NCI-H187 treated with DMSO at 0.1 percent for 48 hours (cell line): Measurements from ENCODE around the gene AIFM2.
"Not testable (repeated sequence)": the region's sequence is repeated elsewhere in the genome, so short reads cannot be mapped to it uniquely, and the experiment has no call there.

Experiments
- DNase-seq: peaks from one replicate; lab custom pipeline; 2025; lab: John Stamatoyannopoulos, UW

AIFM2 gene

DNA sequence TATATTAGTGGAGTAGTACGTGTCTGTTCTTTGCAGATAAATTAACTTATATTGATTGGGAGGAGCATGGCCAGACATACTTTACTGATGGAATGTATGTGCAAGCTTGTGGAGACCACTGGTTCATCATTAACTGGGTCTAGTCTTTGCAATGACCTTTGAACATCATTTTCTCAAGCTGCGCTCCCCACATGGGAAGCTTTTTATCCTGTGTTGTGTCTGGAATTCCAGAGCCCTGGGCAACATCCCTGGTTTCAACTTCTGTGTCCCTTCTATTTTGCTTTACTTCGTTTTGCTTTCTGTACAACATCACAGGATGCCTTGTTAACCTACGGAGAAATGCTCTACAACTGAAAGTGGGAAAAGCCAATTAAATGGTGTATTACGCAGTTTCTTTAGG is 41.7 kb downstream of the AIFM2 start:
- DNase-seq, result no peak

DNA sequence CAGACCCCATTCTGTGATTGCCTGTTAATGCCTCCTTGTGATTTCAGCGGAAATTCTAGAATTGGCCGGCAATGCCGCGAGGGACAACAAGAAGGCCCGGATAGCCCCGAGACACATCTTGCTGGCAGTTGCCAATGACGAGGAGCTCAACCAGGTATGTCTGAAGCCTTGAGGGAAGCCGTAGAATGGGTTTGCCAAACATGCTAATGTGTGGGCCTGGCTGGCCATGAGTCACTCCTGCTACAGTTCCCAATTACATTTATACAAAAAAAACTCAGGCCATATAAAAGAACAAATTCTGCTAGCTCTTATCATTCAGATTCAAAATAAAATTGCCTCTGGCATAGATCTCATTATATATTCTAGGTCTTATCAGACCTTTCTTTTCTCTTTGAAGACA is 42.6 kb downstream of the AIFM2 start:
- DNase-seq, result no peak

DNA sequence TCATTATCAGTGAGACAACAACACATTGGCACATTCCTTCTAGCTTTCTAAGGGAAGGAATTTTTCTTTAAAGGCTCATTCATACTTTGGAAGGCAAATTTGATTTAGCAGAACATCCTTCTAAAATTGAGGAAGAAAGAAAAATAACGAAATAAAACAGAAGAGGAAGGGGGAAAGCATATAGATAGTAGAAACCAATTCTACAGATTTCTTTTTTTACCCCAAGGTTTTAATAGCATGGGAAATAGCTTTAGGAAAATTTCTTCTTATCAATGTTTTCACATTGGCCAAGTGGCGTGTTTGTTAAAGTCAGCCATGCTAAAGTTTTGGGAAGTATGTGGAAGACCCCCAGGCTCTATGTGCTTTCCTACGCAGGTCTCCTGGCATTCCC is 44.3 kb downstream of the AIFM2 start:
- no peak for DNase-seq

DNA sequence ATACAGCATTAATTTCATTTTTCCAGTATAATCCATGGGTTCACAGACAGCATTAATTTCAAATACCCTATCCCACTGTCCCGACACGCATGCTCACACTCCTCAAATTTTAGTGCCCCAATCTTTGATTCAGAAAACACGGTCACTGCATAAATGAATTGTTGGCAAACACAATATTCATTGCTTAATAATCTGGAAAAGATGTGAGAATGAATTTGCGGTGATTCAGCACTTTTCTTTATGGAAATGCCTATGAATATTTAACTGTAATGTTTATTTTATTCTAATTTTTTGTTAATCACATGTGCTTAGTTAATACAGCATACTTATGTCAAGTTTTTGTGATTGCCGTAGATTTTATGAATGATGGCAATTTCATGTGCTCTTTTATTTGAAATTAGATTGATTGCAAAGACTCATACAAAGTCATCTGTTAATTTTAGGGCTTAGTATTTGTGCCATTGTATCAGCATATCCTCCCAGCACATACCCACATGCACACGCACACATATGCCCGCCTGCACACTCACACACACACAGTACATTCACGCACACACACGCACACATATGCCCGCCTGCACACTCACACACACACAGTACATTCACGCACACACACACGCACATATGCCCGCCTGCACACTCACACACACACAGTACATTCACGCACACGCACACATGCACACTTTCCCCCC is 44.9 kb downstream of the AIFM2 start:
- no peak for DNase-seq

DNA sequence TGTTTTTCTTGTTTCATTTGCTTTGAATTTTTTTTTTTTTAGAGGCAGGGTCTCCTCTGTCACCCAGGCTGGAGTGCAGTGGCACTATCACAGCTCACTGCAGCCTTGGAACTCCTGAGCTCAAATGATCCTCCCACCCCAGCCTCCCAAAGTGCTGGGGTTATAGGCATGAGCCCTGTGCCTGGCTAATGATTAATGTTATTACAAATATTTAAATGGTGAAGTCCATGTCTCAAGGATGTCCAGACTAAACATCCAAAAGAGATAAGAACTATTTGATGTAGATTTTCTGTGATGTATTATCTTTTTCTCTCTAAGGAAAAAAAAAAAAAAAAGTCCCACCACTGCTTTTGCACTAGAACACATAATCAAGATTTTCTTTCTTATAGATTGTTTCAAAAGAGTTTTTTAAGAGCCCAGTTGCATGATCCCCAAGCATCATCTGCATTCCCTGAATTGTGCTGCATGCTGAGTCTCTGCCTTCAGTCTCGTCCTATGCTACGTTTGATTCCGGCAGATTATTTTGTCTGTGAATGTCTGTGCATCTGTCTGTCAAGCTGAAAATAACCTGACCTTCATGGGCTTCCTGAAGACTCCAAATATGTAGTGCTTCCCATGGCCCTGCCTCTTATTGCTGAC is 46.5 kb downstream of the AIFM2 start:
- no peak for DNase-seq

DNA sequence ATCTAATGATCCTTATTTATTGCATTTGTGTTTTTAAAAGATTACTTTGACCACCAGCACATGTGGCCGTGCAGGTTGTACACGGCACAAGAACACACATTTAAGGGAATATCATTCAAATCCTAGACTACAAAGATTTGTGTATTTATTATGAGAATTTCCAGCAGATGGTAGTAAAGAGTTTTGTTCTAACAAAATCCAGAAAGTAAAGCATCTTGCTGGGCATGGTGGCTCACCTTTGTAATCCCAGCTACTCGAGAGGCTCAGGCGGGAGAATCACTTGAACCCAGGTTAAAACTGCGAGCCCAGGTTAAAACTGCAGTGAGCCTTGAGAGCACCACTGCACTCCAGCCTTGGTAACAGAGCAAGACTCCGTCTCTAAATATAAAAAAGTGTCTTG is 48.4 kb downstream of the AIFM2 start:
- no peak for DNase-seq

DNA sequence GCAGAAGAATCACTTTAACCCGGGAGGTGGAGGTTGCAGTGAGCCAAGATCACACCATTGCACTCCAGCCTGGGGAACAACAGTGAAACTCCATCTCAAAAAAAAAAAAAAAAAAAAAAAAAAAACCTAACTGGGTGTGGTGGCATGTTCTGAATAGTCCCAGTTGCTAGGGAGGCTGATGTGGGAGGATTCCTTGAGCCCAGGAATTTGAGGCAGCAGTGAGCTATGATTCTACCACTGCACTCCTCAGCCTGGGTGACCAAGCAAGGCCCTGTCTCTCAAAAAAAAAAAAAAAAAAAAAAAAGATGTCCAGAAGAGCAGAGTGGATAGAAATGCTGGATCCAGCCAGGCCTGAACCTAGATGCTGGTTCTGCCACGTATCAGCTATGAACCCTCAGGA is 51.8 kb downstream of the AIFM2 start:
- DNase-seq, result not testable (repeated sequence)

DNA sequence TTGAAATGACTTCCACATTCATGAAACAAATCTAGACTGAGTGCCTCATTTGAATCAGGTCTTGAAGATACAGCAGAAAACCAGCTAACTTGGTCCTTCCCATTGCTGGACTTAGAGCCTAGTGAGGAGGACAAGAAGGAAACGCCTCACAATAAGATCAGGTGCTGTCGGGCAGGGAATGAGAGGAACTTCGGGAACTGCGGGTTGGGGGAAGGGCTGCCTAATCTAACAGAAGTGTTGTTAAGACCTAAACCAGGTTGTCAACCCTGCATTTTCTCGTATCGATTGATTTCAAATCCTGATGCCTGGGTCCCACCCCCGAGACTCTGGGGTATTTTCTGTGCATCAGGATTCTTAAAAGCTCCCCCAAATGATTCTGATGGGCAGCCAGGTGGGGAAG is 53.7 kb downstream of the AIFM2 start:
- no peak for DNase-seq

DNA sequence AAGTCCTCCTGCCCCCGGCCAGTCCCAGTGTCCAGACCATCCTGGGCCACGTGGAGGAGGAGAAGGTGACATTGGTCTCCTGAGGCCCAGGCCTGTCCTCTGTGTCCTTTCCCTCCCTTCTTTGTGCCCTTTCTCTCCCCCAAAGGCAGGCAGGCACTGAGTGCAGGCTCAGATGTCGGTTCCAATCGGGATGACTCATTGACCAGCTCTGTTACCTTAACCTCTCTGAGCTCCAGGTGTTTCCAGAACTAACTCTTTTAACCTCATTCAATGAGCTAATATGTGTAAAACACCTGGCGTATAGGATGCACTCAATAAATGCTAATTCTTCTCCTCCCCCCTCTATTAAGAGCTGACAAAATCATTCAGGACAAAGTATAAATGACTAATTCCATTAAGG is 54.3 kb downstream of the AIFM2 start:
- no peak for DNase-seq

DNA sequence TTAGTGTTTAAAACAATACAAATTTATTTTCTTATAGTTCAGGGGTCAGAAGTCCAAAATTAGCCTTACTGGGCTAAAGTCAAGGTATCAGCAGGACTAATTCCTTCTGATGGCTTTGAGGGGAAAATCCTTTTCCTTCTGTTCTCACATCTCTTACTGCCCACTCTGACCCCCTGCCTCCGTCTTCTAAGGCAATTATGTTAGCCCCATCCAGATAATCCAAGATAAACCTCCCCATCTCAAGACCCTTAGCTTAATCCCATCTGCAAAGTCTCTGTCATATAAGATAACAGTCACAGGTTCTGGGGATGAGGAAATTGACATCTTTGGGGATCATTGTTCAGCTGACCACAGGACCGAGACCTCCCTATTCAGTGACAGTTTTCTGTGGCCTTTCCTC is 57.7 kb downstream of the AIFM2 start:
- no peak for DNase-seq

DNA sequence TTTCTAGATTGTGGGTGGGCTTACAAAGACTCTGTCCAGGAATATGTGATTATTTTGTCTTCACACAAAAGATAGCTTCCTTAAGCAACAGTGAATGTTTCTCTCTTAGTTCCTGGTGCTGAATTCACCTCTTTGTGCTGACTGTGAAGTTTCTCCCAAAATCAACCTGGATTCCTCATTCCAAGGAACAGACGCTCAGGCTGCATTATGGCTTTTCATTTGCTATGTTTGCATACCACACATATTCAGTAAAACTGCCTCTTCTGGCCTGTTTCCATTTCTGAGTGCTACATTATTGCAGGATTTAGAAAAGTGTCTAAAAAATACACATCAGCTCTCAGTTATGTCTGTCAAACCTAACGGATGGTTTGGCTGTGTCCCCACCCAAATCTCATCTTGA is 58.5 kb downstream of the AIFM2 start:
- no peak for DNase-seq

DNA sequence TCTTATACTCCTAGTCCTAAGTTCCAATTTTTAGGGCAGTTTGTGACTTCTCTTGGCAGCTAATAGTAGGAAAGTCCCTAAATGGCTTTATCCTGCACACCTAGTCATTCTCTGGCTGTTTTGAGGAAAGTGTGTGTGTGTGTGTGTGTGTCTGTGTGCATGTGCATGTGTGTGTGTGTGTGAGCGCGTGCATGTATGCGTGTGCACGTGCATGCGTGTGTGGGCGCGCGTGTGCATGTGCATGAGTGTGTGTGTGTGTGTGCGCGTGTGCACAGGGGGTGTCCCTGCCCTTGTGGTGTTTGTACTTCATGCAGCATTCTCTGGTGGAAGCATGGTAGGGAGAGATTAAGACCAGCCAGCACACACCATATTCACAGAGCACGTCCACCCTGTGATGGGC is 61.8 kb downstream of the AIFM2 start:
- DNase-seq, result no peak

DNA sequence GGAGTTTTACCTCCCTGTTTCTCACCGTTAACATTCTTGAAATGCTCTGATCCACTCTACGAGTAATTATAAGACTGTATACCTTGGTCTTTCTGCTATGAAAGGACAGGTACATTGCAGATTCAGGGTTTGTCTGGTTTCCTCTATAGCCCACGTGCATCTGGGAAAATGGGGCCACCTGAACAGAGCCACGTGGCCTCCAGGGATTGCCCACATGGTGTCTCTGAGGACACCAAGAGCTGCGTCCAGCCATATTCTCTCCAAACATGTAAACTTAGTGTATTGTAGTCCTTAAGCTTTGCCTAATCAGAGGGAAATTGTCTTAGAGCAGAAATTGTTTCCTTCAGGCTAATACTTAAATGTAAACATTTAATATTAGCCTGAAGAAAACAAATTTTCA is 63.3 kb downstream of the AIFM2 start:
- no peak for DNase-seq

DNA sequence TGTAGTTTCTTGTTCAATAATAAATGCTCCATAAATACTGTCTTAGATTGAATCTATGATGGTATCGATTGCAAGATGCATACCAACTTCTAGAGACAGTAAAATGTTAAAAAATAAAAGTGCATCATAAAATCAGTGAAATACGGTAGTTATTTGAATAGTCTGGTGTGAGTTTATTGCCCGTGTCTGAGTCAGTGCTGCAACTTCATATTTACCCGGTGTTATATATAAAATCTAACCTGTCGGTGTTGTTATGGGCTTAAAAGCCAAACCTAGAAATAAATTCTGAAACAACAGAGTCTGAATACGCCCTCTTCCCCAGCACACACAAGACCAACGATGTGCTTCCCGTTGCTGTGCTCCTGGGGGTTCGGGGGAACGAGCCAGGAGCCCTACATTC is 63.7 kb downstream of the AIFM2 start:
- DNase-seq, result no peak

DNA sequence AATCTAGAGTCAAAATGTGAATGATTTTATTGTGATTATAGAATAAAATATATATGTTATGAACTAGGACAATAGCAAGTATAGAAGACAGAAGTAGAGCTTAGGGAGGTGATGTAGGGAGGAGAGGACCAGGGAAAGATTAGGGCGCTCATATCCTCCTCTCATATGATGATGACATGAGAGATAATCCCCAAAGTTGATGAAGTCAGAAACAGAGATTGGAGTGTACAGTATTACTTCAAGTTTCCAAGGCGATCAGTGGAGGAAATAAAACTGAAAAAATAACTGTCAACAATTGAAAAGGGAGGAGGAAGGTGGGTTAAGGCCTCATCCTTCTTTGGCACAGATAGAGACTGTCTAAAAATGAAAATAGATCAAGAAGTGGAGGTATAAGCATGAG is 65.0 kb downstream of the AIFM2 start:
- DNase-seq, result no peak

DNA sequence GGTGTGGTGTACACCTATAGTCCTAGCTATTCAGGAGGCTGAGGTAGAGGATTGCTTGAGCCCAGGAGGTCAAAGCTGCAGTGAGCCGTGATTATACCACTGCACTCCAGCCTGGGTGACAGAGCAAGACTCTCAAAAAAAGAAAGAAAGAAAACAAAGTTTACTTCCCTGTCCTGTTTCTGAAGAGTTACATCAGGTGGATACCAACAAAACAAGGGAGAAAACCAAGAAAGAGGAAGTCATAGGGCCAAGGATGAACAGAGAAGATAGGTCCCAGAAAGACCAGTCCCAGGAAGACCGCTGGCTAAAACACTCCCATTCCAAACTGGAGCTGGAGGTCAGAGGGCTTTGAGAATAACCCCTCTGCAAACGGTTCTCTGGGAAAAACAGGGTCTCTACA is 66.4 kb downstream of the AIFM2 start:
- no peak for DNase-seq

DNA sequence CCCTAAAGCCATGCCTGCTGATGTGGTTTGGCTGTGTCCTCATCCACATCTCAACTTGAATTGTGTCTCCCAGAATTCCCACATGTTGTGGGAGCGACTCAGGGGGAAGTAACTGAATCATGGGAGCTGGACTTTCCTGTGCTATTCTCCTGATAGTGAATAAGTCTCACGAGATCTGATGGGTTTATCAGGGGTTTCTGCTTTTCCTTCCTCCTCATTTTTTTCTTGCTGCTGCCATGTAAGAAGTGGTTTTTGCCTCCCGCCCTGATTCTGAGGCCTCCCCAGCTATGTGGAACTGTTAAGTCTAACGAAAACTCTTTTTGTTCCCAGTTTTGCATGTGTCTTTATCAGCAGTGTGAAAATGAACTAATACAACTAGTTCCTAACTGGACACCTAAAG is 68.1 kb downstream of the AIFM2 start:
- no peak for DNase-seq

DNA sequence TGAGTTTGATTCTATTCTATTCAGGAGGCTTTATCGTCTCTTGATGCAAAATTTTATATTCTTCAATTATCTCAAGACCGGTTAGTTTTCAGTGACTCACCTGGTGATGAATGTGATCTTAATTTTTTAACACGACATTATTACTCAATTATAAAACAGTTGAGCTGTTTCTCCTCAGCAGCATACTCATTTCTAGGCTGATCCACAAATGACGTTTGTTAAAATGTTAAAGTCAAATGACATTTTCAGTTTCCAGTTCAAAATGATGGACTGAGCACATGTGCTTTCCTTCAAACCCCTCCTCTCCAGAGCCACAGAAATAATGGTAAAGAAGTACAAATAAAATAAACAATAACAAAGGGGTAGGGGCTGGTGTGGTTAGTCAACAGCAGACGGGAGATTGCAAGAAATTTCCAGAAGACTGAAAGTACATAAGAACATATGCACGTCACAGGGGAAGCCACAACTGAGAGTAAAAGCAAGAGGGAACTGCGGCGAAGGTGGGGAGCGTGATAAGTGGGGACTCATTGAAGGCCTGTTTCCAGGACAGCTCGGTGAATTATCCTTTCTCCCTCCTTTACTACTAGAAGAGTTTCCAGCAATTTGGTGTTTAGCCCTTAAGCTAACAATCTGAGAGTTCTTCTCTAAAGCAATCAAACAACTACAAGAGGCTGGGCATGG is 69.1 kb downstream of the AIFM2 start:
- DNase-seq, result no peak
